ENCODE data around the gene S100A8.

DNA sequence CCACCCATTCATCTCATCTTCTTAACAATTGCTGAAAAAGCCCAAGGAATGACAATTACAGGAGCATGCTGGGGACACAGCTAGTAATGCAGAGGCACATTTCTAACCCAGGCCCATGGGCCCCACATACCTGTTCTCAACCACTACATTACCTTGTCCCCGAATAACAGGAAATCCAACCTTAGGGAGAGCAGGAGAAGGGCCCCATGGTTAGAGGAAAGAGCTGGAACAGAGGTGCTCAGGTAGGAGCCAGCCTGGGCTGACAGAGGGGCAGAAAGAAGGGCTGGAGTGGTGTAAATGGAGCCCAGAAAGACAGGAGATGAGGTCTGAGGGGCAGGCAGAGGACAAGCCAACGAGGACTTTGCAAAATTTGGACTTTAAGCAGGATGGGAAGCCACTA is 11.4 kb upstream of the S100A8 start:
- no peak for TF ChIP-seq CTCF (IDR thresholded peaks at IDR 0.05)
- no peak for TF ChIP-seq POLR2A (IDR thresholded peaks at IDR 0.05)

Data from heart left ventricle (tissue), 13 donors.